Ovary (tissue), 3 donors: ENCODE results near the gene BCL3.

Experiments used
- EP300 ChIP-seq: sonication (generic); formaldehyde crosslinking; IDR thresholded peaks from one replicate; pipeline ENCODE4 v1.6.1; 2017; ENCODE audit warnings: antibody characterized with exemption
- POLR2A ChIP-seq: fragments of 450-650 bp; IDR thresholded peaks from one replicate; pipeline ENCODE4 v1.6.1; 2017; ENCODE audit warnings: antibody characterized with exemption, mild to moderate bottlenecking, moderate library complexity
- TF ChIP-seq, protein P1 (sequence below), 3 donors: fragments of 450-650 bp in 2 of 3; fragments of 200-600 bp in 1 of 3; IDR thresholded peaks; one replicate each; pipeline versions ENCODE4 v1.5.1 to v1.8.0; 2016 to 2022; ENCODE audit warnings: antibody characterized with exemption in 3 of 3, mild to moderate bottlenecking in 1 of 3
- donor health status: DM: no; HTN: no; CAD: no.

DNA sequence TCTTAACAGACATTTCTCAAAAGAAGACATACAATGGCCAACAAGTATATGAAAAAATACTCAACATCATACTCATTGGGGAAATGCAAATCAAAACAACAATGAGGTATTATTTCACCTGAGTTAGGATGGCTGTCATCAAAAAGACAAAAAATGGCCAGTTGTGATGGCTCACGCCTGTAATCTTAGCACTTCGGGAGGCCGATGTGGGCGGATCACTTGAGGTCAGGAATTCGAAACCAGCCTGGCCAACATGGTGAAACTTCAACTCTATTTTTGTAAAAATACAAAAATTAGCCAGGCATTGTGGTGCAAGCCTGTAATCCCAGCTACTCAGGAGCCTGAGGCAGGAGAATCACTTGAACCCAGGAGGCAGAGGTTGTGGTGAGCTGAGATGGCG is 27.6 kb upstream of the BCL3 start:
- TF ChIP-seq, protein P1, sequence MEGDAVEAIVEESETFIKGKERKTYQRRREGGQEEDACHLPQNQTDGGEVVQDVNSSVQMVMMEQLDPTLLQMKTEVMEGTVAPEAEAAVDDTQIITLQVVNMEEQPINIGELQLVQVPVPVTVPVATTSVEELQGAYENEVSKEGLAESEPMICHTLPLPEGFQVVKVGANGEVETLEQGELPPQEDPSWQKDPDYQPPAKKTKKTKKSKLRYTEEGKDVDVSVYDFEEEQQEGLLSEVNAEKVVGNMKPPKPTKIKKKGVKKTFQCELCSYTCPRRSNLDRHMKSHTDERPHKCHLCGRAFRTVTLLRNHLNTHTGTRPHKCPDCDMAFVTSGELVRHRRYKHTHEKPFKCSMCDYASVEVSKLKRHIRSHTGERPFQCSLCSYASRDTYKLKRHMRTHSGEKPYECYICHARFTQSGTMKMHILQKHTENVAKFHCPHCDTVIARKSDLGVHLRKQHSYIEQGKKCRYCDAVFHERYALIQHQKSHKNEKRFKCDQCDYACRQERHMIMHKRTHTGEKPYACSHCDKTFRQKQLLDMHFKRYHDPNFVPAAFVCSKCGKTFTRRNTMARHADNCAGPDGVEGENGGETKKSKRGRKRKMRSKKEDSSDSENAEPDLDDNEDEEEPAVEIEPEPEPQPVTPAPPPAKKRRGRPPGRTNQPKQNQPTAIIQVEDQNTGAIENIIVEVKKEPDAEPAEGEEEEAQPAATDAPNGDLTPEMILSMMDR (IDR thresholded peaks at IDR 0.05) = no peak
- TF ChIP-seq POLR2A (no peak), EP300 (no peak)
